Measurements from ENCODE around the gene SCAMP5. TPM values are rescaled to one million over a fixed set of nuclear protein-coding genes. Genes with fewer than 3 reads are reported as not detected.

SCAMP5 gene
- total and polyA plus RNA-seq, 2 of the 13 experiments (the other 11 are each of a cell fraction or from before 2014, with no cell fraction given), result 34.3 to 49.0 TPM

GRCh38 chr15:74995182-74995778 lies at the start of gene SCAMP5 (continued):
- TF ChIP-seq ARID5B (CRISPR knock-in tag; IDR thresholded peaks at IDR 0.05), result peak; percentile 55; the same call in 1 of the 2 replicates
- TF ChIP-seq ELF1 (CRISPR knock-in tag; IDR thresholded peaks at IDR 0.05), result peak; percentile 49; the same call in 1 of the 2 replicates
- peak; percentile 83; the same call in 1 of the 2 replicates for TF ChIP-seq STAT5B (CRISPR knock-in tag; IDR thresholded peaks at IDR 0.05)
- peak; percentile 95 for TF ChIP-seq SMAD3 (CRISPR knock-in tag; IDR thresholded peaks at IDR 0.05)
- no peak for TF ChIP-seq STAT6 (CRISPR knock-in tag; IDR thresholded peaks at IDR 0.05; ENCODE audit: borderline replicate concordance)
- TF ChIP-seq ZNF607 (CRISPR knock-in tag; IDR thresholded peaks at IDR 0.05; ENCODE audit: borderline replicate concordance), result peak; percentile 83
- TF ChIP-seq ZFP41 (CRISPR knock-in tag; IDR thresholded peaks at IDR 0.05; ENCODE audit: borderline replicate concordance), result no peak
- peak; percentile 68; the same call in 1 of the 2 replicates for TF ChIP-seq ZNF709 (CRISPR knock-in tag; IDR thresholded peaks at IDR 0.05)
- TF ChIP-seq ZSCAN21 (CRISPR knock-in tag; IDR thresholded peaks at IDR 0.05; ENCODE audit: borderline replicate concordance), result peak; percentile 93
- peak; percentile 94 for TF ChIP-seq WIZ (CRISPR knock-in tag; IDR thresholded peaks at IDR 0.05)
- peak; percentile 68; the same call in 1 of the 2 replicates for TF ChIP-seq DR1 (CRISPR knock-in tag; IDR thresholded peaks at IDR 0.05)
- no peak for TF ChIP-seq LCORL (IDR thresholded peaks at IDR 0.05)
- TF ChIP-seq LCORL (CRISPR knock-in tag; IDR thresholded peaks at IDR 0.05), result no peak
- peak; percentile 53; the same call in 1 of the 2 replicates for TF ChIP-seq ATF3 (CRISPR knock-in tag; IDR thresholded peaks at IDR 0.05)
- no peak for TF ChIP-seq RFX5 (IDR thresholded peaks at IDR 0.05; ENCODE audit: low read depth, low read length)
- peak; percentile 13; the same call in 1 of the 2 replicates for TF ChIP-seq ZNF224 (CRISPR knock-in tag; IDR thresholded peaks at IDR 0.05)
- peak; percentile 96; the same call in 1 of the 2 replicates for TF ChIP-seq AHR (CRISPR knock-in tag; IDR thresholded peaks at IDR 0.05)
- no peak for TF ChIP-seq NFKBIZ (CRISPR knock-in tag; IDR thresholded peaks at IDR 0.05)
- no peak for TF ChIP-seq ZNF839 (CRISPR knock-in tag; IDR thresholded peaks at IDR 0.05; ENCODE audit: borderline replicate concordance)
- TF ChIP-seq ZNF331 (CRISPR knock-in tag; IDR thresholded peaks at IDR 0.05), result peak; percentile 92
- no peak for TF ChIP-seq ZSCAN5A (CRISPR knock-in tag; IDR thresholded peaks at IDR 0.05; ENCODE audit: borderline replicate concordance)
- TF ChIP-seq HES4 (CRISPR knock-in tag; IDR thresholded peaks at IDR 0.05; ENCODE audit: borderline replicate concordance), result peak; percentile 95
- peak; percentile 75 for TF ChIP-seq ISL2 (CRISPR knock-in tag; IDR thresholded peaks at IDR 0.05)

All from HepG2 (cell line).